Measurements from ENCODE around the gene TGM1. TPM values are rescaled to one million over a fixed set of nuclear protein-coding genes. Genes with fewer than 3 reads are reported as not detected.
A peak's percentile ranks its signal among the peaks of the same experiment; 100 is the strongest.

The TGM1 gene
- total RNA-seq, 1 donor, result 1.1 TPM

DNA sequence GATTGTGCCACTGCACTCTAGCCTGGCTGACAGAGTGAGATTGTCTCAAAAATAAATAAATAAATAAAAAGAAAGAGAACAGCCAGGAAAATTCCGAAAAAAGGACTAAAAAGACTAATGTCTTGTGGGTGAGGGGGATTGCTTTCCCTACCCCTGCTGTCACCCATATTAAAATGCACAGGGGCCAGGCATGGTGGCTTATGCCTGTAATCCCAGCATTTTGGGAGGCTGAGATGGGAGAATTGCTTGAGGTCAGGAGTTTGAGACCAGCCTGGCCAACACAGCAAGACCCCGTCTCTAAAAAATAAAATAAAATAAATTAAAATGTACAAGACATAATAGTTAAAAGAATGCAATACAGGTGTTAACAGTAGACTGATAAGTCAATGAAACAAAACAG, 30.5 kb upstream of the TGM1 start:
- DNase-seq (ENCODE audit: low read depth in 2 of 3, low spot score in 2 of 3), result no peak

- no peak for DNase-seq (ENCODE audit: low read depth in 2 of 3, low spot score in 2 of 3)
Measured at GRCh38 chr14:24292118-24292807, 29.3 kb upstream of the TGM1 start.

- no peak for DNase-seq (ENCODE audit: low read depth in 2 of 3, low spot score in 2 of 3)
Measured at GRCh38 chr14:24291446-24292117, 28.6 kb upstream of the TGM1 start.

- DNase-seq (ENCODE audit: low read depth in 2 of 3, low spot score in 2 of 3), result no peak
Measured at GRCh38 chr14:24290746-24291145, 27.8 kb upstream of the TGM1 start.

DNA sequence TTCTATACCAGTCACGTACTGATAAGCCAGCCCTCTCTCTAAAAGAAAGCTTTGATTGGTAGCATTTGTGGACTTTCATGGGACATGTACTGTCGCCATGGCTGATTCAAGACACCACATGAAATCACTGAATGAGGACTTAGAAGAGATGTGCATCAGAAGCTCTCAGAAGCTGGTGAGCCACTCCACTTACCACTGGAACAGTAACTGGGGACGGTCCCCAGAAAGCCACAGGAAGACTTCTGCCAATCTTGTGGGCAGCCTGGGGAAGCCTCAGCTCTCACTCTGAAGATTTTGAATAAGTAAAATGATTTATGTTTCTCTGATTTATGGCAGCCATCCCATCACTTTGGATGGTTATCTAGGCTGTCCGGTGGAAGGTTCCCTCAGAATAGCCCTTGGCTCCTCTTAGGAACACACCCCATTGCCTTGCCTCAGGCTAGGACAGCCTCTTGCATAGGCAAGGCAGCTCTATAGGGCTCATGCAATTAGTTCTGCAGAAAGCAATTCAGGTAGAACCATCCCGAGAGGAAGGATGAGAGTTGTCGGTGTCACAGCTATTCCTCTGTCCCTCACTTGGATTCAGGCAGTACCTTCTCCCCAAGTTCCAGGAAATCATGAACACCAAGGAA, 26.8 kb upstream of the TGM1 start:
- DNase-seq (ENCODE audit: low read depth in 2 of 3, low spot score in 2 of 3), result no peak

DNA sequence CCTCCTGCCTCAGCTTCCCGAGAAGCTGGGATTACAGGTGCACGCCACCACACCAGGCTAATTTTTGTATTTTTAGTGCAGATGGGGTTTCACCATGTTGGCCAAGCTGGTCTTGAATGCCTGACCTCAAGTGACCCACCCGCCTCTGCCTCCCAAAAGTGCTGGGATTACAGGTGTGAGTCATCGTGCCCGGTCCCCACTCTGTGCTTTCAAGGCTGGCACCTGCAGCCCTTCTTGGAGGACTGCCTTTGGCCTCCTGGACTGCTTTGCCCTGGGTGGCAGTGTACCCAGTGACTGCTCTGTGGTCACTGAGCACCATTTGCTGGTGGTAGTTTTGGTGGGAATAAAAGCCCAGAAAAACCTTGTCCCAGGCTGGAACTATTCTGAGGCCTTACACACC, 24.0 kb upstream of the TGM1 start:
- DNase-seq (ENCODE audit: low read depth in 2 of 3, low spot score in 2 of 3), result no peak

DNA sequence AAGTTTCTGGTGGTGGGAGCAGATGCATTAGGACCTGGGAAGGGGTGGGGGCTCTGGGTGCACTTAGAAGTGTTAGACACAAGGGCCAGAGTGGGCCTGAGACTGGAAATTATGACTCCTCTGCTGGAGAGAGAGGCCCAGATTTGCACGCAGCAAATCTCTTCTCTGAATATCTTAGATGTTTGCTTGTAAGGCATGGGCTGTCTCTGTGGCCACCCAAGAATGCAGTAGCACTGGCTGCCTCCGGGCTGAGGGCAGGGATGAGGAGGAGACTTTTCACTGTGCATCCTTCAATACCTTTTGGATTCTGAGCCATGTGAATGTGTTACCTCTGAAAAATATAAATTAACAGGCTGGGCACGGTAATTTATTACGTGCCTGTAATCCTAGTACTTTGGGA, 22.4 kb upstream of the TGM1 start:
- no peak for DNase-seq (ENCODE audit: low read depth in 2 of 3, low spot score in 2 of 3)

DNA sequence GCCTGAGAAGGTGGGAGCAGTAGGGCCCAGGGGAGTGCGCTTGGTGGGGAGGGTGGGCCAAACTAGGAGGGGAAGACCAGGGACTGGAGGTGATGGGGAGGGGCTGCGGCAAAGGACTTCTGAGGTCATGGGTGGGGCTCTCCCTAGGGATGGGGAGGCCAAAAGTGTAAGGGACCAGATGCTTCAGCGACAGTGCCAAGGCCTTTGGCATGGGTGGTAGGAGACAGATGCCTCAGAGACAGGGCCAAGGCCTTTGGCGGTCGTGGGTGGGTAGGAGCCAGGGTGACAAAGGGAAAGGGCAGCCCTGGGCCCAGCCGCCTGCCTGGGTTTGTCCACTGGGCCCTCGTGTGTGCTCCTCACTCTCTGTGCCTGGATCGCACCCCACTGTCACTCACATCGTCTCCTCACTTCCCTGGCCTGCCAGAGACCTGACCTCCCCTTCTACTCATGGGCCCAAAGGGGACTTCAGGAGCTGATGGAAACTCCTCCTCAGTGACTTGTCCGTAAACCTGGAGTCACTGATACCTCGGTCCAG, 21.6 kb upstream of the TGM1 start:
- DNase-seq (ENCODE audit: low read depth in 2 of 3, low spot score in 2 of 3), result no peak

DNA sequence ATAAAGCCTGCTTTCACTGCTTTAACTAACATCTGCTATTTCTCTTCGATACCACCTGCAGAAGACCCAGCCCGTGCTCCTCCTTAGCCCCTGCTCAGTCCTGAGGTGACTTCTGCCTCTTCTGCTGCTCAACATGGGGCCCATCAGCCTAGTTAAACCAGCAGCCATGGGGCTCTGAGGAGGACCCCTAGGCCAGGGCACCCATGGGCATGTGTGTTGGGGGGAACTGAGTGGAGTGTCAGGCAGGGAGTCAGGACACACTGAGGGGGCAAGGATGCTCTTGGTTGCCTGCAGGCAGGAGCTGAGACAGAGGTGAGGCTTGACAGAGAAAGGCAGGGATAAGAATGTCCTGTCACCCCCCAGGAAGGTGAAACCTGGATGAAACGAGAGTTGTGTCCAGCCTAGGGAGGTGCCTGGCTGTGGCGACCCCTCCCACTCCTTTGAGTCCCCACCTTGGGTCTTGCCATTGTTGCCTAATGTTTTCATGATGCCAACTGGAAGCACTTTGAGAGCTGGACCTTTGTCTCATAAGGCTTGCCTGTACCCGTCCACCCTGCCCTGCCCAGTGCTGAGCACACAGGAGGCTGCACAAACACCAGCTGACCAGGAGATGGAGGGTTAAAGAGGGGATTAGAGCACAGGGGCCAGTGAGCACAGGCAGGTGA, 21.0 kb upstream of the TGM1 start:
- DNase-seq (ENCODE audit: low read depth in 2 of 3, low spot score in 2 of 3), result no peak

DNA sequence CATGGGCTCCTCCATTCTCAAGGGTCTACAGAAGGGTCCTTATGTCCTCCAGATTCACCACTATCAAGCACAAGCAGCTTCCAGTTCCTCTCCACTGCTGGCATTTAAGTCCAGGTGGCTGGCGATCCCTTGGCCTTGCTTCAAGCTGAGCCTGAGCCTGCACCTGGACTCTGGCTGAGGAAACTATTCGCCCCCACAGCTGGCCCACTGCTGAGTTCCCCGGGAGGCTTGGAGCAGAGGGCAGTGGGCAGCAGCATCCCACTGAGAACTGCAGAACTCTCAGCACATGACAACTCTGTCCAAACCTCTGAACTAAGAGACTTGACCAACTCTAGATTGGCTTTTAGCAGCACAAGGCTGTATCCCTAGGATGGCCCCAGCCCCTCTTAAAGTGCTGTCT, 19.8 kb upstream of the TGM1 start:
- DNase-seq (ENCODE audit: low read depth in 2 of 3, low spot score in 2 of 3), result no peak

GRCh38 chr14:24281636-24282035, 18.7 kb upstream of the TGM1 start:
- DNase-seq (ENCODE audit: low read depth in 2 of 3, low spot score in 2 of 3), result no peak

DNA sequence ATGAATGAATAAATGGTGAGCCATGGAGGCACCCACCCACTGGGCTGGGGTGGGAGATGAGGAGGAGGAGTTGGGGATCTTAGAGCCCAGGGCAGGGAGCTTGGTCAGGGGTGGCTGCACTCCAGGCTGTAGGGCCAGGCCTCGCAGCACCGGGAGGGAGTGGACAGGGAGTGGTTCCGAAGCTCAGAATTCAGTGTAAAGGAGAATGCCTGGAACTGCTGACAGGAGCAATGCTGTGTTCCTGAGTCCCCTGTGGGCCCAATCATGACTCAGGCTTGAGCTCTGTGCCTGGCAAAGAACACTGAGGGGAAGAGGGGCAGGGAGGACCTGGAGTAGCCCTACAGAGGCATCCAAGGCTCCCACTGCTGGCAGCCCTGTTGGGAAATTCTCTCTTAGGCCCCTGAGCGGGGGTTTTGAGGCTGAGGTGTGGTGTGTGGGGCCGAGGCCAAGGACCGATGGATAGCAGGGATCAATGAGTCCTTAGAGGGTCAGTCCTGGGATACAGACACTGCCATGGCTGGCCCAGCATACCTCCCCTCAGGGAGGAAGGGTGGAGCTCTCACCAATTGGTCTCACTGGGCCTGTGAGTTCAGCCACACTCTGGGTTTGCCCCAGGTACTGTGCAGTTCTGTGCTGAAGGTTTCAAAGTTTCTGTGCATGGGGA, 18.0 kb upstream of the TGM1 start:
- DNase-seq (ENCODE audit: low read depth in 2 of 3, low spot score in 2 of 3), result no peak

- peak in 2 of 3 donors; percentile 75 to 81 for DNase-seq (ENCODE audit: low read depth in 2 of 3, low spot score in 2 of 3)
Measured at GRCh38 chr14:24279301-24280186, 16.6 kb upstream of the TGM1 start.

- DNase-seq (ENCODE audit: low read depth in 2 of 3, low spot score in 2 of 3), result no peak
Measured at GRCh38 chr14:24278424-24278823, 15.4 kb upstream of the TGM1 start.

DNA sequence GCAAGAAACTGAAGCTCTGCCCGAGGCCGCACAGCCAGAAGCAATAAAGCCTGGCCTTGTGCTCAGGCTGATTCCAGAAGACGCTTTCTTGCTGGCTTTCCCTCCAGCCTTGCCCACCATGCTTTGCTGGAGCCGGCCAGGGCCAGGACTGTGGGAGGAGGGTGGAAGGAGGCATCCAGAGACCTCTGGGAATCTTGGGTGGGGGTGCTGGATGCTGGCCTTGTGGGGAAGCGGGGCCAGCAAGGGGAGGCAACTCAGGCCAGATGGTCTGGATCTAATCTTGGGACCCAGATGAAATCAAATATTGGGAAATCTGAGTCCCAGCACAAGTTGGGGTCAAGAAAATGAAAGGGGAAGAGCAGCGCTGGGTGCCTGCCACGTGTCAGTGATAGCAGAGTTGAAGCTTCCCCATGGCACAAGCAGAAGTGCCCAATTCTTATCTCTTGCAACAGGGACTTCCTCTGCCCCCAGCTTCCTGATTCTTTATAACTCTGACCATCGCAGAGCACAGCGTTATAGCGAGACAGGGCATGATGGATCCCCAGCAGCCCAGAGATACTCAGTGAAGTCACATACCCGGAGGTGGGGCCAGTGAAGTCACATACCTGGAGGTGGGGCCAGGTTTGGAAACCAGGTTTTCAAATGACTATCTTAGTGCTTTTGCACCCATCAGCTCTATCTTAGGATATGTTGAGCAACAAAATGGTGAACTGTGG, 14.8 kb upstream of the TGM1 start:
- DNase-seq (ENCODE audit: low read depth in 2 of 3, low spot score in 2 of 3), result peak in 2 of 3 donors; percentile 89 to 95

- no peak for DNase-seq (ENCODE audit: low read depth in 2 of 3, low spot score in 2 of 3)
Measured at GRCh38 chr14:24277071-24277470, 14.1 kb upstream of the TGM1 start.

GRCh38 chr14:24274101-24274543, 11.1 kb upstream of the TGM1 start:
- peak in 1 of 3 donors; percentile 29 for DNase-seq (ENCODE audit: low read depth in 2 of 3, low spot score in 2 of 3)

GRCh38 chr14:24273422-24273998, 10.5 kb upstream of the TGM1 start:
- no peak for DNase-seq (ENCODE audit: low read depth in 2 of 3, low spot score in 2 of 3)

DNA sequence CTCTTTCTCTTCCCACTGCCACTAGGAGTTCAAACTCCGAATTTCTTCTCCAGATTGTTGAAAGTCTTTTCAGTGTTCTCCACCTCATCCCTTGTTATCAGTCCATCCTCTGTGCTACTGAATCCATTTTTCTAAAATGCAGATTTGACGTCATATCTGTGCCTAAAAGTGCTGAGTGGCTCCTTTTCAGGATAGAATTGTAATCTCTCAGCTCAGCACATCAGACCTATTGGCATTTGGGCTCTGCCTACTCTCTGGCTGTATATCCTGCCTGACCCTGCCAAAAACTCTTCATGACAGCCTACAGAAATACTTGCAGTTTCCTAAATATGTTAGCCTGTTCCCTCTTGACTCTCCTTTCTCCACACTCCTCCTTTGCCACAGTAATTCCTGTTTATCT, 9.5 kb upstream of the TGM1 start:
- no peak for DNase-seq (ENCODE audit: low read depth in 2 of 3, low spot score in 2 of 3)
